Measurements from ENCODE around the gene NCKAP1. TPM values are rescaled to one million over a fixed set of nuclear protein-coding genes. Genes with fewer than 3 reads are reported as not detected.

Gene NCKAP1
- 2.3 TPM for polyA plus RNA-seq (2012; ENCODE audit: missing spikeins)

- FAIRE-seq (peak; percentile 94), DNase-seq (ENCODE audit: insufficient read length) (peak; percentile 77)
- TF ChIP-seq POLR2A (IDR thresholded peaks at IDR 0.05; ENCODE audit: low read depth, low read length) (no peak), TAF1 (IDR thresholded peaks at IDR 0.05; ENCODE audit: borderline replicate concordance, low read depth, low read length) (no peak), POLR2AphosphoS5 (IDR thresholded peaks at IDR 0.05; ENCODE audit: low read depth, low read length) (no peak)
Observed at GRCh38 chr2:183038341-183039300, at the start of gene NCKAP1. Gene NCKAP1 (minus strand): TSS chr2:183038457. CDS start chr2:183038099, 358 bp downstream.

- no peak for DNase-seq (ENCODE audit: insufficient read length)
- TF ChIP-seq TAF1 (IDR thresholded peaks at IDR 0.05; ENCODE audit: borderline replicate concordance, low read depth, low read length) = no peak
- TF ChIP-seq POLR2A (IDR thresholded peaks at IDR 0.05; ENCODE audit: low read depth, low read length) = no peak
- TF ChIP-seq POLR2AphosphoS5 (IDR thresholded peaks at IDR 0.05; ENCODE audit: low read depth, low read length) = no peak
- no peak for FAIRE-seq
Observed at GRCh38 chr2:183081911-183082310, 43.7 kb upstream of the NCKAP1 start.

- FAIRE-seq (no peak), DNase-seq (ENCODE audit: insufficient read length) (no peak)
- TF ChIP-seq TAF1 (IDR thresholded peaks at IDR 0.05; ENCODE audit: borderline replicate concordance, low read depth, low read length) (no peak), POLR2AphosphoS5 (IDR thresholded peaks at IDR 0.05; ENCODE audit: low read depth, low read length) (no peak), POLR2A (IDR thresholded peaks at IDR 0.05; ENCODE audit: low read depth, low read length) (no peak)
Observed at GRCh38 chr2:183079139-183079775, 41.0 kb upstream of the NCKAP1 start.

- TF ChIP-seq TAF1 (IDR thresholded peaks at IDR 0.05; ENCODE audit: borderline replicate concordance, low read depth, low read length) = peak; percentile 64
- peak; percentile 68 for TF ChIP-seq POLR2A (IDR thresholded peaks at IDR 0.05; ENCODE audit: low read depth, low read length)
- TF ChIP-seq POLR2AphosphoS5 (IDR thresholded peaks at IDR 0.05; ENCODE audit: low read depth, low read length) = peak; percentile 44; the same call in 1 of the 2 replicates
- peak; percentile 97 for FAIRE-seq
- peak; percentile 34 for DNase-seq (ENCODE audit: insufficient read length)
Observed at GRCh38 chr2:183078464-183079138, 40.3 kb upstream of the NCKAP1 start, which contains the start of gene DUSP19. Gene DUSP19 (plus strand): TSS chr2:183078747. CDS start chr2:183078934, 187 bp downstream.

- FAIRE-seq (peak; percentile 17), DNase-seq (ENCODE audit: insufficient read length) (no peak)
- no peak for TF ChIP-seq POLR2AphosphoS5 (IDR thresholded peaks at IDR 0.05; ENCODE audit: low read depth, low read length)
- no peak for TF ChIP-seq POLR2A (IDR thresholded peaks at IDR 0.05; ENCODE audit: low read depth, low read length)
- TF ChIP-seq TAF1 (IDR thresholded peaks at IDR 0.05; ENCODE audit: borderline replicate concordance, low read depth, low read length) = no peak
Observed at GRCh38 chr2:183078163-183078463, 39.9 kb upstream of the NCKAP1 start.

GRCh38 chr2:183072177-183072576 is 33.9 kb upstream of the NCKAP1 start:
- no peak for FAIRE-seq
- TF ChIP-seq TAF1 (IDR thresholded peaks at IDR 0.05; ENCODE audit: borderline replicate concordance, low read depth, low read length) (no peak), POLR2A (IDR thresholded peaks at IDR 0.05; ENCODE audit: low read depth, low read length) (no peak), POLR2AphosphoS5 (IDR thresholded peaks at IDR 0.05; ENCODE audit: low read depth, low read length) (no peak)

GRCh38 chr2:183070942-183071844 is 32.9 kb upstream of the NCKAP1 start:
- DNase-seq (ENCODE audit: insufficient read length) = no peak
- no peak for FAIRE-seq
- TF ChIP-seq TAF1 (IDR thresholded peaks at IDR 0.05; ENCODE audit: borderline replicate concordance, low read depth, low read length) (no peak), POLR2AphosphoS5 (IDR thresholded peaks at IDR 0.05; ENCODE audit: low read depth, low read length) (no peak), POLR2A (IDR thresholded peaks at IDR 0.05; ENCODE audit: low read depth, low read length) (no peak)

More at GRCh38 chr2:183072177-183072576, 33.9 kb upstream of the NCKAP1 start:
- no peak for DNase-seq (ENCODE audit: insufficient read length)

GRCh38 chr2:183069174-183069573 is 30.9 kb upstream of the NCKAP1 start:
- no peak for TF ChIP-seq POLR2A (IDR thresholded peaks at IDR 0.05; ENCODE audit: low read depth, low read length)
- no peak for TF ChIP-seq TAF1 (IDR thresholded peaks at IDR 0.05; ENCODE audit: borderline replicate concordance, low read depth, low read length)
- no peak for TF ChIP-seq POLR2AphosphoS5 (IDR thresholded peaks at IDR 0.05; ENCODE audit: low read depth, low read length)
- DNase-seq (ENCODE audit: insufficient read length) (no peak), FAIRE-seq (no peak)

GRCh38 chr2:183068561-183068960 is 30.3 kb upstream of the NCKAP1 start:
- FAIRE-seq (no peak), DNase-seq (ENCODE audit: insufficient read length) (no peak)
- no peak for TF ChIP-seq TAF1 (IDR thresholded peaks at IDR 0.05; ENCODE audit: borderline replicate concordance, low read depth, low read length)
- TF ChIP-seq POLR2A (IDR thresholded peaks at IDR 0.05; ENCODE audit: low read depth, low read length) = no peak
- no peak for TF ChIP-seq POLR2AphosphoS5 (IDR thresholded peaks at IDR 0.05; ENCODE audit: low read depth, low read length)

GRCh38 chr2:183063083-183063482 is 24.8 kb upstream of the NCKAP1 start:
- DNase-seq (ENCODE audit: insufficient read length) (no peak), FAIRE-seq (peak; percentile 27)
- no peak for TF ChIP-seq POLR2A (IDR thresholded peaks at IDR 0.05; ENCODE audit: low read depth, low read length)
- no peak for TF ChIP-seq TAF1 (IDR thresholded peaks at IDR 0.05; ENCODE audit: borderline replicate concordance, low read depth, low read length)
- TF ChIP-seq POLR2AphosphoS5 (IDR thresholded peaks at IDR 0.05; ENCODE audit: low read depth, low read length) = no peak
